Stomach (tissue), 4 donors: ENCODE measurements around the gene PDILT.

Experiments
- CTCF ChIP-seq, 7 experiments: fragments of 450-650 bp in 4 of 7; fragments of 200-600 bp in 3 of 7; sonication (generic) in 3 of 7; IDR thresholded peaks; one replicate each; pipeline ENCODE4 v1.5.1; 2016 to 2019; ENCODE audit warnings: antibody characterized with exemption in 7 of 7, control low read depth in 2 of 7, mild to moderate bottlenecking in 1 of 7
- EP300 ChIP-seq: sonication (generic); formaldehyde crosslinking; IDR thresholded peaks from one replicate; pipeline ENCODE4 v1.6.1; 2017; ENCODE audit warnings: antibody characterized with exemption
- POLR2A ChIP-seq, 4 donors: fragments of 450-650 bp; IDR thresholded peaks; one replicate each; pipeline ENCODE4 v1.6.1; 2016; ENCODE audit warnings: antibody characterized with exemption in 4 of 4, control low read depth in 2 of 4, mild to moderate bottlenecking in 1 of 4, moderate library complexity in 1 of 4

GRCh38 chr16:20396846-20397467 lies 7.6 kb downstream of the PDILT start:
- no peak for TF ChIP-seq CTCF (IDR thresholded peaks at IDR 0.05)
- no peak for TF ChIP-seq POLR2A (IDR thresholded peaks at IDR 0.05)
- no peak for TF ChIP-seq EP300
